Nephron progenitor cell (in vitro differentiated cells): ENCODE data around the gene PGK1.
"Not testable (repeated sequence)": the region's sequence is repeated elsewhere in the genome, so short reads cannot be mapped to it uniquely, and the experiment has no call there.

Source experiments
- DNase-seq: peaks from one replicate; pipeline ENCODE4 v3.0.0; 2021
- H3K27ac Mint-ChIP-seq: 2 replicates; pipeline ENCODE4 v1.8.0; 2021; ENCODE audit warnings: mild to moderate bottlenecking, moderate library complexity, mixed read lengths
- H3K27me3 Mint-ChIP-seq: 2 replicates; pipeline ENCODE4 v1.8.0; 2021; ENCODE audit warnings: mild to moderate bottlenecking, low read depth, mixed read lengths; ENCODE audit not compliant: poor library complexity
- H3K36me3 Mint-ChIP-seq: 2 replicates; pipeline ENCODE4 v1.8.0; 2021; ENCODE audit warnings: low read depth, mixed read lengths
- H3K4me1 Mint-ChIP-seq: 2 replicates; pipeline ENCODE4 v1.8.0; 2021; ENCODE audit warnings: mixed read lengths
- H3K4me3 Mint-ChIP-seq: 2 replicates; pipeline ENCODE4 v1.8.0; 2021; ENCODE audit warnings: mild to moderate bottlenecking, moderate library complexity, mixed read lengths
- H3K9me3 Mint-ChIP-seq: 2 replicates; pipeline ENCODE4 v1.8.0; 2021; ENCODE audit warnings: mild to moderate bottlenecking, moderate library complexity, mixed read lengths
- CTCF ChIP-seq: fragments of 200-600 bp; sonication (generic); IDR thresholded peaks from 2 replicates; pipeline ENCODE4 v1.5.0; 2021; ENCODE audit warnings: antibody characterized with exemption

PGK1 gene

DNA sequence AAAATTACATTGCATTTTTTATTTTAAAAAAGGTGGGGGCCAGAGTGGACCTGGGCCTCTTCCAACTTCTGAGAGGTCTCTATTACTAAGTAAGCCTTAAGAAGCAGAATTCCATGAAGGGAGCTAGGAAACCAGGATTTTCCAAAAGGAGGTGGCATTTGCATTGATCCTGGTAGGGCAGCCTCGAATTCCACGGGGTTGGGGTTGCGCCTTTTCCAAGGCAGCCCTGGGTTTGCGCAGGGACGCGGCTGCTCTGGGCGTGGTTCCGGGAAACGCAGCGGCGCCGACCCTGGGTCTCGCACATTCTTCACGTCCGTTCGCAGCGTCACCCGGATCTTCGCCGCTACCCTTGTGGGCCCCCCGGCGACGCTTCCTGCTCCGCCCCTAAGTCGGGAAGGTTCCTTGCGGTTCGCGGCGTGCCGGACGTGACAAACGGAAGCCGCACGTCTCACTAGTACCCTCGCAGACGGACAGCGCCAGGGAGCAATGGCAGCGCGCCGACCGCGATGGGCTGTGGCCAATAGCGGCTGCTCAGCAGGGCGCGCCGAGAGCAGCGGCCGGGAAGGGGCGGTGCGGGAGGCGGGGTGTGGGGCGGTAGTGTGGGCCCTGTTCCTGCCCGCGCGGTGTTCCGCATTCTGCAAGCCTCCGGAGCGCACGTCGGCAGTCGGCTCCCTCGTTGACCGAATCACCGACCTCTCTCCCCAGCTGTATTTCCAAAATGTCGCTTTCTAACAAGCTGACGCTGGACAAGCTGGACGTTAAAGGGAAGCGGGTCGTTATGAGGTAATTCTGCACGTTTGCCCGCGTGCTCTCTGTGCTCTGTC, at the start of gene PGK1:
Gene PGK1, plus strand, starts transcription at position 626 of the 824 bp plus-strand sequence. Its CDS starts 93 bp downstream, at position 719.
- peak; percentile 86 for DNase-seq
- Mint-ChIP-seq H3K9me3 (peaks cover 47% of the 10 kb centered on the region), H3K27ac (peak within 1 kb of the TSS; percentile 96), H3K4me1 (peaks cover 40% of the 10 kb centered on the region), H3K4me3 (peak within 1 kb of the TSS; percentile 89), H3K27me3 (peaks cover 3% of the 10 kb centered on the region), H3K36me3 (peaks cover 24% of the 10 kb centered on the region)
- TF ChIP-seq CTCF, result no peak

- no peaks in the 10 kb centered on the region for H3K36me3 Mint-ChIP-seq
- no peak overlapping the region for H3K27ac Mint-ChIP-seq
- no peak for TF ChIP-seq CTCF
- peaks cover 52% of the 10 kb centered on the region for H3K9me3 Mint-ChIP-seq
- no peaks in the 10 kb centered on the region for H3K27me3 Mint-ChIP-seq
- H3K4me3 Mint-ChIP-seq, result no peak overlapping the region
- H3K4me1 Mint-ChIP-seq, result no peaks in the 10 kb centered on the region
- no peak for DNase-seq
Measured at GRCh38 chrX:78063687-78064086, 40.4 kb upstream of the PGK1 start.

GRCh38 chrX:78064152-78064551, 39.9 kb upstream of the PGK1 start:
- no peak for TF ChIP-seq CTCF
- Mint-ChIP-seq H3K27me3 (no peaks in the 10 kb centered on the region), H3K9me3 (peaks cover 55% of the 10 kb centered on the region)

DNA sequence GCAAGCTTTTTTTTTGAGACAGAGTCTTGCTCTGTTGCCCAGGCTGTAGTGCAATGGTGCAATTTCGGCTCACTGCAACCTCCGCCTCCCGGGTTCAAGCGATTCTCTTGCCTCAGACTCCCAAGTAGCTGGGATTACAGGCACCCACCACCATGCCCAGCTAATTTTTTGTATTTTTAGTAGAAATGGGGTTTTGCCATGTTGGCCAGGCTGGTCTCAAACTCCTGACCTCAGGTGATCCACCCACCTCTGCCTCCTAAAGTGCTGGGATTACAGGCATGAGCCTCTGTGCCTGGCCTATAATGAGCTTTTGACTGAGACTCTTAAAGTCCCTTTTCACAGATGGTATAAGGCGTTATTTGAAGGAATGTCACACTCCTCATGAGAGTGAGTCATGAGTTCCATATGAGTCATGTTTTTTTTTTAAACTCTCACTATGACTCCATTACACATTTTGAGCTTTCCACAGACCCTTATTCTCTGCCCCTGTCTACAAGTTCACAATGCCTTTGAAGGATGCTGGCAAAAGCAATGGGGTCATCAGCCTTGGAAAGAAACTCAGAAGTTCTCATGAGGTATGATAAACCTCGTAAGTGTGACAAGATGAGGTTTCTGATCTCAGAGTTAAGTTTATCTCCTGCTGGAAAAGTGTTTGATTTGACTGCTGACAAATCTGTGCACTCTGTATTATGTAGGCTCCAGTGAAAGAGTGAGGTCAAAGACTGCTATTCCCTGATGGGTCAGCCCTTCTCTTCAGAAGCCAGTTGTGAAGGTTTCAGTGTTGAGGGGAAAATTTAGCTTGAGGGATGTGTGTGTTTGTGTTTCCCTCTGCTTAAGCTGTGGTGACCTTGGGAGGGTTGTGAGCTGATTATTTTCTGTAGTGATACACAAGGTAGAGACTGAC, 39.1 kb upstream of the PGK1 start:
- not testable (repeated sequence) for H3K27me3 Mint-ChIP-seq, DNase-seq, H3K4me1 Mint-ChIP-seq, H3K4me3 Mint-ChIP-seq, H3K27ac Mint-ChIP-seq, H3K36me3 Mint-ChIP-seq
- H3K9me3 Mint-ChIP-seq, result peaks cover 51% of the 10 kb centered on the region

More at GRCh38 chrX:78064152-78064551, 39.9 kb upstream of the PGK1 start:
- no peak for DNase-seq
- no peak overlapping the region for H3K27ac Mint-ChIP-seq
- H3K36me3 Mint-ChIP-seq, result no peaks in the 10 kb centered on the region
- no peak overlapping the region for H3K4me3 Mint-ChIP-seq
- H3K4me1 Mint-ChIP-seq, result no peaks in the 10 kb centered on the region

GRCh38 chrX:78066110-78066509, 37.9 kb upstream of the PGK1 start:
- Mint-ChIP-seq H3K4me3 (no peak overlapping the region), H3K27me3 (peaks cover 2% of the 10 kb centered on the region), H3K36me3 (no peaks in the 10 kb centered on the region), H3K9me3 (peaks cover 55% of the 10 kb centered on the region), H3K4me1 (no peaks in the 10 kb centered on the region), H3K27ac (no peak overlapping the region)
- no peak for DNase-seq
- no peak for TF ChIP-seq CTCF

DNA sequence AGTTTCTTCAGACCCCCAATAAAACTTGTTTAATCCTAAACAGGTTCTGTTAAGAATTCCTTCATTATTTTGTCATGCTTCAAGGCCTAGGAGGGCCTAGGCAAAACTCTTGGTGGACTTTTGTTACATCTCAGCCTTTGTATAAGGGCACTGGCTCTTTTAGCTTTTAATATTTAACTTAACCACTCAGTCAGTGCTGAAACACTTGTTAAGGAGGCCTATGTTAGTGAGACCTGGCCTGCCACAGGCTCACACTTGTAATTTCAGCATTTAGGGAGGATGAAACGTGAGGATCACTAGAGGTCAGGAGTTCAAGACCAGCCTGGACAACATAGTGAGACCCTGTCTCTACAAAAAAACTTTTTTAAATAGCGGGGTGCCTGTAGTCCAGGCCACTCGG, 32.7 kb upstream of the PGK1 start:
- H3K27me3 Mint-ChIP-seq, result peaks cover 2% of the 10 kb centered on the region
- H3K27ac Mint-ChIP-seq, result no peak overlapping the region
- no peaks in the 10 kb centered on the region for H3K4me1 Mint-ChIP-seq
- no peak overlapping the region for H3K4me3 Mint-ChIP-seq
- no peak for DNase-seq
- TF ChIP-seq CTCF, result no peak
- H3K36me3 Mint-ChIP-seq, result no peaks in the 10 kb centered on the region
- H3K9me3 Mint-ChIP-seq, result peaks cover 53% of the 10 kb centered on the region

- H3K36me3 Mint-ChIP-seq, H3K27me3 Mint-ChIP-seq, H3K4me1 Mint-ChIP-seq, H3K27ac Mint-ChIP-seq, H3K4me3 Mint-ChIP-seq, DNase-seq: not testable (repeated sequence)
- H3K9me3 Mint-ChIP-seq, result peaks cover 58% of the 10 kb centered on the region
Measured at GRCh38 chrX:78073147-78074077, 30.6 kb upstream of the PGK1 start.
